ENCODE results near the gene NCAM1. TPM values are rescaled to one million over a fixed set of nuclear protein-coding genes. Genes with fewer than 3 reads are reported as not detected.

Gene NCAM1
- total RNA-seq, 1 donor from 2014 or later, result 3.3 TPM

DNA sequence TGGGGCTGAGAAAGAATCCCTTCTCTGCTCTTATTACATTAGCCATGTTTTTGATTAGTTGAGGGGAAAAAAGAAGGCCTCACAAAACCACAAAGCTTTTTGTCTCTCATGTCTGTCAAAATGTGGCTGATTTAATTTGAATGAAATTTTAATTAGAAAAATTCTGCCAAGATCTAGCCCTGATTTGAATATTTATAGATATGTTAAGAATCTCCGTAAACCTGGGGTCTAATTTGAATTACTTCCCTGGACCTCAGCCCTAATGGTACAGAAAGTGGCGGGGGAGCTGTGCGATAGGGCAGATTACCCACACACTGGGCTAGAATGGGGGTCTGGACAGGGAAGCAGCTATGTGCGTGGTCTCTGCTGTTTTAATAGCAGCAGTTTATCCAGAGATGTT is 211.9 kb downstream of the NCAM1 start:
- Histone ChIP-seq H3K4me3 (no peak overlapping the region), H3K36me3 (no peaks in the 10 kb centered on the region), H3K27ac (no peak overlapping the region), H3K9me3 (no peaks in the 10 kb centered on the region), H3K4me1 (peaks cover 0 to 4% of the 10 kb centered on the region in 2 donors), H3K27me3 (no peaks in the 10 kb centered on the region)
- no peak for DNase-seq (ENCODE audit: low spot score in 2 of 2)
- TF ChIP-seq, protein P1, sequence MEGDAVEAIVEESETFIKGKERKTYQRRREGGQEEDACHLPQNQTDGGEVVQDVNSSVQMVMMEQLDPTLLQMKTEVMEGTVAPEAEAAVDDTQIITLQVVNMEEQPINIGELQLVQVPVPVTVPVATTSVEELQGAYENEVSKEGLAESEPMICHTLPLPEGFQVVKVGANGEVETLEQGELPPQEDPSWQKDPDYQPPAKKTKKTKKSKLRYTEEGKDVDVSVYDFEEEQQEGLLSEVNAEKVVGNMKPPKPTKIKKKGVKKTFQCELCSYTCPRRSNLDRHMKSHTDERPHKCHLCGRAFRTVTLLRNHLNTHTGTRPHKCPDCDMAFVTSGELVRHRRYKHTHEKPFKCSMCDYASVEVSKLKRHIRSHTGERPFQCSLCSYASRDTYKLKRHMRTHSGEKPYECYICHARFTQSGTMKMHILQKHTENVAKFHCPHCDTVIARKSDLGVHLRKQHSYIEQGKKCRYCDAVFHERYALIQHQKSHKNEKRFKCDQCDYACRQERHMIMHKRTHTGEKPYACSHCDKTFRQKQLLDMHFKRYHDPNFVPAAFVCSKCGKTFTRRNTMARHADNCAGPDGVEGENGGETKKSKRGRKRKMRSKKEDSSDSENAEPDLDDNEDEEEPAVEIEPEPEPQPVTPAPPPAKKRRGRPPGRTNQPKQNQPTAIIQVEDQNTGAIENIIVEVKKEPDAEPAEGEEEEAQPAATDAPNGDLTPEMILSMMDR (IDR thresholded peaks at IDR 0.05), result no peak
- intact Hi-C loops (cut with DNase I), result no loop called here

DNA sequence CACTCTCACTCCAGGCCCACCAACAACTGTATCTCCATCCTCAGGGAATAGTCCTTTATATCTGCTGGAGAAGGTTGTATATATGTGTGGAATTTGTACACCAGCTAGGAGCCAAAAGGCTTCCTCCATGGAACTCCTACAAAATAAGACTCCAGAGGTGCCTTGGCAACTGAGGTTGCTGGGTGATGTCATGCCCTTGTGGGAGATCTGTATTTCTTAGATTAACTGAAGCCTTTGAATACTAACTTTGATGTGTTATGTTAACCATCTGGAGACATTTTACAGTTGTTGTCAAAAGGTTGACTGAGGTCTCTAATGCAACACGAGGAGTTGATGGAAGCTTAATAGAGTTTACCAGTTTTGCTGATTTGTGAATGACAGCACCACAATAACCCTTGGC is 213.7 kb downstream of the NCAM1 start:
- intact Hi-C loops (cut with DNase I), result no loop called here
- no peaks in the 10 kb centered on the region for H3K9me3 ChIP-seq
- DNase-seq (ENCODE audit: low spot score in 2 of 2), result no peak
- H3K4me1 ChIP-seq, result peaks cover 0 to 4% of the 10 kb centered on the region in 2 donors
- no peaks in the 10 kb centered on the region for H3K27me3 ChIP-seq
- TF ChIP-seq, protein P1 (IDR thresholded peaks at IDR 0.05), result no peak
- H3K36me3 ChIP-seq, result no peaks in the 10 kb centered on the region
- H3K4me3 ChIP-seq, result no peak overlapping the region
- no peak overlapping the region for H3K27ac ChIP-seq

DNA sequence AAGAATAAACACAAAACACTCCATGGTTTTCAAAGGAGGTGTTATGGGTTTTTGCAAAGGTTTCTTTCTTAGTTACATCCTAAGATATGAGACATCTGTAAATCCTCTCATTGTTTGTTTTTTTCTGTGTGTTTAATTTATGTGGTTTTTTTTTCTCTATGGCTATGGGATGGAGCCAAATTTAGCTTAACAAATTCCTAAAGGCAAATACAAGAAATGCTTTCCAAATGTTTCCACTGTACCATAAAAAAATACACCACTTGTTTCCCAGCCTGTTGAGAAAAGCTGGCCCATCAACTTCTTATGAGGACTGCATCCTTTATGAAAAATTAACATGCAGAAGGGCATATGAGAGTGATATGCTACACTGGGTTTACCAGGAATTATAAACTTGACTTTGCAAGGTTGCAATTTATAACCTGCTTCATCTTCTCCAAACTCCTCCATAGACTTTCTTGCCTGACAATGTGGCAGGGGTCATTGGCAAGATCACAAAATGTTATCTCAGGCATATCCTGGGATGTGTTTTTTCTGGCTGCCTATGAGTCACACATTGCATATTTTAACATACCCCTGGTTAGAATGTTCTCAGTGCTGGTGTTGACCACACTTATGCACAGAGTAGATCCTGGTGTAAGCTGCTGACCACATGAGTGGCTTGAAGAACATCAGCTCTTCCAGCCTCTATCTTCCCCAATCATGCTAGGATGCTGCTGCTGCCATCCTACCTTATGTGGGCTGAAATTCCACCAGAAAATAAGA is 215.6 kb downstream of the NCAM1 start:
- no peak overlapping the region for H3K27ac ChIP-seq
- intact Hi-C loops (cut with DNase I), result no loop called here
- H3K4me1 ChIP-seq, result peaks cover 0 to 4% of the 10 kb centered on the region in 2 donors
- TF ChIP-seq, protein P1 (IDR thresholded peaks at IDR 0.05), result no peak
- H3K36me3 ChIP-seq, result no peaks in the 10 kb centered on the region
- no peak overlapping the region for H3K4me3 ChIP-seq
- no peaks in the 10 kb centered on the region for H3K9me3 ChIP-seq
- H3K27me3 ChIP-seq, result no peaks in the 10 kb centered on the region
- no peak for DNase-seq (ENCODE audit: low spot score in 2 of 2)

DNA sequence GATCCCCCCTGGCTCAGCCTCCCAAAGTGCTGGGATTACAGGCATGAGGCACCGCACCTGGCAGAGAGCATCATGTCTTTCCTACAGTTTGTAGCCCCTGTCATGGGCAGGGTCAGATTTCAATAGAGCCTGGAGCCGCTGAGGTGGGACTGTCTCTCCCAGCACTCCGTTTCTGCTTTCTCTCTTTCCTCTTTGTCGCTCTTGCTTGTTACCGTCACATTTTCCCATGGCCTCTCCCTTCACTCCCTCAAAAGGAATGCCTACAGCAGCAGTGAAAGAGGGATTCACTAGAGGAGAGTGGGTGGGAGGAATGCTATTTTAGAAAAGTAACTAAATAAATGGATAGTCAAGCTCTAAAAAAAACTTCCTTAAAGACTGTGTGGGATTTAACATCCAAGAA is 216.5 kb downstream of the NCAM1 start:
- no peak for DNase-seq (ENCODE audit: low spot score in 2 of 2)
- Histone ChIP-seq H3K4me1 (peaks cover 0 to 4% of the 10 kb centered on the region in 2 donors), H3K27ac (no peak overlapping the region), H3K27me3 (no peaks in the 10 kb centered on the region), H3K9me3 (no peaks in the 10 kb centered on the region), H3K36me3 (no peaks in the 10 kb centered on the region), H3K4me3 (no peak overlapping the region)
- intact Hi-C loops (cut with DNase I), result no loop called here
- TF ChIP-seq, protein P1 (IDR thresholded peaks at IDR 0.05), result no peak

DNA sequence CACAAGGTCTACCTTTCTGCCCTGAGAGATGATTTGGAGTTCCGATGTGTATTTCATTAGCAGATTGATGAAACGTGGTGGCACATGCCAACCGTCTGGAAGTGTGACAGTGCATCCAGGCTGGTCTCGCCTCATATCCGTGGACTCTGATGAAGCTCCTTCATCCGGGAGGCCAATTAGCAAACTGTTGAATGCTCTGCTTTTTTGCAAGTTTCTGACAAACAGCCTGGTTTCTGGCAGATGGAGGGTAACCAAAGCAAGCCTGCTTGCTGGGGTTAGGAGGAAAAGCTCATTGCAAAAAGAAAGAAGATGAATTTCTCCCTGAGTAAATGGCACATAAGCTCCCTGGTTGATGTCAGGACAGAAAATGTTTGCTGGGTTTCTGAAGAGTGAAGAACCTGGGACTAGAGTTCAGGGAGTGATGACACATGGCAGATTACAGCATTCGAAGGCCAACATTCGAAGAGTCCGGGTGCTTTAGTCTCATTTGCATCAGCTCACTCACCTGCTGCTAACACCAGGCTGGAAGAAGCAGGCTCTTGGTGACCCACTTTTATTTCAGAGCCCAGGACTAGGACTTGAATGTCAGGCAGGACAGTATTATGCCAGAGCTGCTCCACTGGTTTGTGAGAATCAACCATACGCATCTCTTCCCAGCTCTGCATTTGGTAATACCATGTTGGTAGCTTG is 217.3 kb downstream of the NCAM1 start:
- H3K27ac ChIP-seq, result no peak overlapping the region
- no peaks in the 10 kb centered on the region for H3K27me3 ChIP-seq
- intact Hi-C loops (cut with DNase I), result no loop called here
- H3K9me3 ChIP-seq, result no peaks in the 10 kb centered on the region
- H3K36me3 ChIP-seq, result no peaks in the 10 kb centered on the region
- no peak for DNase-seq (ENCODE audit: low spot score in 2 of 2)
- peaks cover 0 to 4% of the 10 kb centered on the region in 2 donors for H3K4me1 ChIP-seq
- H3K4me3 ChIP-seq, result no peak overlapping the region
- TF ChIP-seq, protein P1 (IDR thresholded peaks at IDR 0.05), result no peak

Data from ascending aorta (tissue), 2 donors.